NCI-H748 treated with DMSO at 0.1 percent for 48 hours (cell line): Measurements from ENCODE around the gene PALLD.

ENCODE experiments used
- DNase-seq: peaks from one replicate; lab custom pipeline; 2025; lab: John Stamatoyannopoulos, UW

The PALLD gene

DNA sequence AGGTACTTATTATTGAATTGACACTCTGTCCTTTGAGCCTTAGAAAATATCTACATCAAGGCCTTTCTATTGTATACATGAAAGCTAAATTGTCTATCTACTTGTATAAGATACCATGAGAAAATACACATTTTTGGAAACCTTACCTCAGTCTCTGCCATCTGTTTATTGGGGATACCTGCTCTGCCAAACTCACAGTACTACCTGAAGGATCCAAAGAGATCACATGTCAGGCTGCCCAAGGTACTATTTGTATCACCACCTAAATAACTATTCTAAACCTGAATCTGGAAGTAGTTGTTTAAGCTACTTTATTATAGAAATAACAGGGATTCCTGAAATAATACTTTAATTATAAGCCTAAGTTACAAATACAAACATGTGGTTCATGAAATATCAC lies 126.2 kb downstream of the PALLD start:
- no peak for DNase-seq

DNA sequence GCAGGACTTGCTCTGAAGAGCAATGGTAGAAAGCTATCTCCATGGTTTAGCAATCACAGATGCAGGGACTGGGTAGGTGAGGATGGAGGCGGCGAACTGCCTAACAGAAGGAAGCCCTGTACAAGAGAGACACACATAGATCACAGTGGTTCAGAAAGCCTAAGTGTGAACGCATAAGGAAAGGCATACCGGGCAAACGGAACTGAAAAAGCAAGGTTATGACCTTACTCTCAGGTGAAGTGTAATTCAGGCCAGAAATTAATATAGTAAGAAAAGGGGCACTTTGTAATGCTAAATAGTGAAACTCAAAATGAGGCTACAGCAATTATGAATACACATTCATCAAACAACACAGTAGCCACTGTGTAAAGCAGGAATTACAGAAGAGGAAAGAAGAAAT lies 126.6 kb downstream of the PALLD start:
- DNase-seq = no peak

DNA sequence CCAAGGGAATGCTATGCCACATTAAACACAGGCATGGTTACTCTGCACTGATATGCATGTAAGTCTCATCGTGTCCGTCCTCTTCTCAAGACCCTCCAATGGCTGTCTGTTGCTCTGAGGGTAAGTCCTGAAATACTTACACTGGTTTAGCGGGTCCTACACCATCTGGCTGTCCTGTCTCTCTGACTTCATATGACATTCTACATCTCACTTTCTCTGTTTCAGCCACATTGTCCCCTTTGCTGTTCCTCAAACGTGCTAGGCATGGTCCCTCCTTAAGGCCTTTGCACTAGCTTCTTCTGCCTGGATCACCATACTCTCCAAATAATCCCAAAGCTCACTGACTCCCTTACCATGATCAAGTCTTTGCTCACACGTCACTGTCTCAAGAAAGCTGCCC lies 131.4 kb downstream of the PALLD start:
- DNase-seq = no peak

DNA sequence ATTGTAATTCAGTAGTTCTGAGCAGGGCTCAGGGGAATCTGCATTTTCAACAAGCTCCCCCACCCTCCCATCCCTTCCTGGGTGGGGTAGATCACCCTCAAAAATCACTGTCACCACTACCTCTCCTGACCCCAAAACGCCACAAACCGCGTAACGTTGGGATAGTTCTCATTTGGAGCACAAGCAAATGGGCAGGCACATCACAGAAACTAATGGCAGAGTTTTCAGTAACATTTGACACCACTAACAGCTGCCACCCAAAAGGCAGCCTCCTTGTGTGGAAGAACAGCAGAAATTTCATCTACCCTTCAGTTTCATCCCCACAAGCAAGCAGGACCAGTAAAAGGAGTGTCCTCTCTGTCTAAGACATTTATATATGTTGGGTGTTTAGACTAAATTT lies 132.7 kb downstream of the PALLD start:
- DNase-seq = no peak

DNA sequence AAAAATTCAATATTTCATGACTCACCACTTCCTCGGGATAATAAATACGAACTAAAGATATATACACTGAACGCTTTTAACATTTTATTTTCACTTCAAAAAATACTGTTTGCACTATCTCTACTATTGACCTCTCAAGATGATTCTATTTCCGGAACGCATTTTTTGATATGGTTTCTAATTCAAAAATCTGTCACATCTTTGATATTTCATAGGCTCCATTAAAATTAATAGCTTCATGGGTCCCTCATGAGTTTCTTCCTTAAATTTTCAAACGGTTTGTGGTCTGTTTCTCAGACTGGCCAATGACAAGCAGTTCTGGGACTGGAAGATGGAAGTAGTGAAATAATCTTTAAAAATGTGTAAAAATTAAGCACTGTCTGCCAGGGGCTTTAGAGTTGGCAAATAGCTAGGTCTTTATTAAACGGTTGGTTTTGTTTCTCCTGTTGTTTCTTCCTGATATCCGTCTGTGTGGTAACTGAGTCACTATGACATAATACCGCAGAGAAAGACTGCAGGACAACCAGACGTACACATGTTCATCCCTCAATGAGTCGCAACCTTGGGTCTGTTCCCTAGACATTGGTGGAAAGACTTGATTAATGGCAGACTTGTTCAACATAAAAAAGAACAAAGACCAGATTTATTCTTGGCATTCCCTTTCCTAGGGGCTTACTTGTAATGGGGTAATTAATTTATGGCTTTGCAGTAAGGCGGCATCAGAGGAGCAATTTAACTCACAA lies 133.8 kb downstream of the PALLD start:
- no peak for DNase-seq

DNA sequence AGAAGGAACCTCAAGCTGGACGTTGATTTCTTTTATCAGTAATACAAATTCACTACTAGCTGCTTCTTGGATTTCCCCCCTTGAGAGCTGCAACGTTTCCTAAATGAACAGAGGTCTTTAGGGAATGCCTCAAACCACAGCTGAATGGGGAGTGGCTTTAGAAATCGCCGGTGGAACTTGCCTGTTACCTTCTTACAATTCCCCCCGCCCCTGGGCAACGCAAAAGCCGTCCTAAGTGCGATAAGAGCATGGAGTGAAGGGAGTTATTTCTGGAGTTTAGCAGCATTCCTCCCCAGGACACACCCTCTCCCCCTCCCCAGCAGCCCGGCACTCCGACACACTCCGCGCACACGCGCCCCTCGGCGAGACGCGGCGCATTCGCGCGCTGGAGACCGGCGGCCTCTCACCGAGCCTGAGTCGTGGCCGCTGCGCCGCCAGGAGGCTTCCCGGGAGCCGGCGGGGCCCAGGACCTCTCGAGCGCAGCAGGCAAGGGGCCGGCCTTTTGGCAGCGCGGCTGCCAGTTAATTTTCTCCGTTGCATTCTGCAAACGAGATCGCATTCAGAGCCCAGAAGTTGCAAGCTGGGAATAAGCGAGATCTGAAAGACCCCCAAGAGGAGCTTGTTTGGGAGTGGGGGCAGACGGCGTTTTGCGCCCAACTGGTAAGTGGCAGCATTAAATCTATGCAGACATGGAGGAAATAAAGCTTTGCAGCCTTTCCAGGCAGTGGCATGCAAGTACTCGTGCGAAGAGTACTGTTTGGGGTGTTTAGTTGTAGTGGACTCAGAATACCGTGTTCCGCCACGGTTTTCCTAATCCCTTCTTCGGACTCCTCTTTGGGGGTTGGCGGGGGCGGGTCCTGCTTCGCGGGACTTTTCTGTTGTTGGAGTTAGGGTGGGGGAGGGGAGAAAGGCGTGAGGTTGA lies 134.7 kb downstream of the PALLD start:
- no peak for DNase-seq

DNA sequence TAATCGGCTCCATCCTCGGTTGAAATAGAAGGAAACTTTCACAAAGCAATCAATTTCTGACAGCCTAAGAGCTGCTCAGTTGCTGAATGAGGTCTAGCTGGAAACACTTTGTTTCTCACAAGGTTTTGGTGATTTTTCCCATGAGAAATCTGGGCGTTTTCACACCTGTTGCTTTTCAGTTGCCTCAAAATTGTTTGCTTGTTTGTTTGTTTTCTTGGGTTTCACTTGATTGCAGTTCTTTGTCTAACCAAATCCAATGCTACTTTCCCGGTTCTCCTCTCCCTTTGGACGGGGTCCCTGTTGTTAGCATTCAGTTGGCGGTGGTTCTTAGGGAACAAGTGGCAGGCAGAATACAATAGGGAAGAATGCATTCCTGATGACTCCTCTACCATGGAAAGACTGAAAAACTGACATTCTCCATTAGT lies 135.5 kb downstream of the PALLD start:
- no peak for DNase-seq

DNA sequence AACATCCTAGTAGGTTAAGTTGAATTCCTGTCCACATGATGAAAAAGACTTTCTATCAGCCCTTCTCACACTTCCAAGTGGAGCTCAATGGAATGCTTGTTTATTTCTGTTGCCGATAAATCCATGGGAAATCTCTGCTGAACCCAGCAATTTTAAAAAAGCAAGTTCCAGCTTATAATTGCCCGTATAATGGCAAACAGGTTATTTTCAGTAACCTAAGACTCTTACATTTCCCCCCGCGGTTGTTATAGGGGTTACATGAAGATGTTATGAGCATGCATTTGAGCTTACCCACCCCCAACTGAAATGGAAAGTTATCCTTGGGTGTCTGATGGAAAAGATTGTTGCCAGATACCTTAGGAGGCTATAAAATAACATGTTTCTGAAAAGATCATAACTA lies 136.2 kb downstream of the PALLD start:
- DNase-seq = no peak

DNA sequence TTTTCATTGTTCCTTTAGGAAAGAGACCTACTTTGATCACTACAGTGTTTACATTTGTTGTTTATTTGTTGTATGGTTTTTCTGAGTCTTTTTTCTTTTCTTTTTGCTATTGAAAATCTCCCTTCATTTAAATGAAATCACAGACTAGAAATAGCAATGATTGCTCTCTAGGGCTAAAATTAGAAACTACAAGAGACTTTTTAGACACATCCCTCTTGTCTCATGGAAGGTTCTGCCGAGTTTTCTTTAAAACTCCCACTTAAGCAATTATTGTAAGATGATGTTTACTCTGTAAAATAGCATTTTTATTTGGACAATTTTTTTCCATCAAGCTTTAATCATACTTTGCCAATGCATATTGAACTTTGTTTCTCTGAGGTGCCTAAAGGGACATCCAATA lies 136.6 kb downstream of the PALLD start:
- no peak for DNase-seq

DNA sequence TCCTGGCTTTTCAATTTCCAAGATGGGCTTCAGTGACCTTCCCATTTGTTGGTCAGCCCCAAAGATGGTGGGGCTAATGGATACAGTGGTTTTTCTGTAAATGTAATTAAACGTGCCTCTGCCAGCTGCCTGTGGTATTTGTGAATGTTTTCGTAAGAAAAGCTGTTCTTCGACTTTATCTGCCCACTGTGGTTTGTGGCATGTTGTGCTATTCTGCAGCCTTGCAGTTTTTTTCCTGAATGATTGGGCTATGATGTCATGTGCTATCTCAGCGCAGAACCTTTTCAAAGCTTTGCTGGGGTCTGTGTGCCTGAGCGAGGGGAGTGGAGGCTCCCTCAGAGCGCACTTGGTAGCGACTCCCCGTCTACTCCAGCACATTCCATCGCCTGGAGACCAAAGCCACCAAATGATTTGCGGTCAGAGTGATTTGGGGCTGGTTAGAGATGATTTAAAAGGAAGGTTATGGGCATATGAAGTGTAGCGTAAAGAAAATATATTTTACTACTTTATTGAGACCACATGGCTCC lies 137.5 kb downstream of the PALLD start:
- no peak for DNase-seq

DNA sequence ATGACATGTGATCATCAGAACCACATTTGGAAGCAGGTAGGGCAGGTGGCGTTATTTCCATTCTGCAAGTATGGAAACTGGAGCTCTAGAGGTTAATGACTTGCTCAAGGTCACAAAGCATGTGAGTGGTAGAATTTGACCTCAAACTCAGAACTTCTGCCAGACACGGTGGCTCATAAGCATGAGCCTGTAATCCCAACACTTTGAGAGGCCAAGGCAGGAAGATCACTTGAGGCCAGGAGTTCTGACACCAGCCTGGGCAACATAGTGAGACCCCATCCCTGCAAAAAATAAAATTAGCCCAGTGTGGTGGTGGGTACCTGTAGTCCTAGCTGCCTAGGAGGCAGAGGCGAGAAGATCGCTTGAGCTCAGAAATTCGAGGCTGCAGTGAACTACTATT lies 139.2 kb downstream of the PALLD start:
- DNase-seq = no peak

DNA sequence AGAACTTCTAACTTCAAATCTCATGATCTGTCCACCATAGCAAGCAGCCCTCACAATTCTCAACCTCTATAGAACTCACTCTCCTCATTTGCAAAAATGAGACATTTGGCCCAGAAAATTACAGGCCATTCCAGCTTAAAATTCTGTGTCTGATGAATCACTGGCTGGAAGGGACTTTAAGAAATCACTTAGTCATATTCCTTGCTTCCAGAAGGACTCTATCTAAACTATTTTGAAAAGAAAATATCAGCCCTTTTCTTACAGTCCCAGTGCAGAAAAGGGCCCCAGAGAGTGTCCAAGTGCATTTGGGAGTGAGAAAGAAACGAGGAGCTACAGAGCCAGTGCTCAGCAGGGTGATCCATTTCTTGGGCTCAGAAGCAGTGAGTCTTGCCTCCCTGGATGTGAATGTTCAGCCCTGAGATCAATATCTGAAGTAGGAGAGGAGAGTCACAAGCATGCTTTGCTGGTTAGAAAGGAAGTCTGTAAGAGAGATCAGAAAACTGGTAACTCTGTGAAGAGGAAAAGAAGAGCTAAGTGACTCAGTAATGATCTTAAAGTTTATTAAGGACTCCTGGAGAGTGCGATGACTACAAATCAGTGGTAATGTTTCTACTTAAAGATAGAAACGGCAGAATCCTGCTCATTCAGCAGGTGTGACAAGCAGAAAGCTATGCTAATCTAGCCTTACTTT lies 139.8 kb downstream of the PALLD start:
- no peak for DNase-seq

DNA sequence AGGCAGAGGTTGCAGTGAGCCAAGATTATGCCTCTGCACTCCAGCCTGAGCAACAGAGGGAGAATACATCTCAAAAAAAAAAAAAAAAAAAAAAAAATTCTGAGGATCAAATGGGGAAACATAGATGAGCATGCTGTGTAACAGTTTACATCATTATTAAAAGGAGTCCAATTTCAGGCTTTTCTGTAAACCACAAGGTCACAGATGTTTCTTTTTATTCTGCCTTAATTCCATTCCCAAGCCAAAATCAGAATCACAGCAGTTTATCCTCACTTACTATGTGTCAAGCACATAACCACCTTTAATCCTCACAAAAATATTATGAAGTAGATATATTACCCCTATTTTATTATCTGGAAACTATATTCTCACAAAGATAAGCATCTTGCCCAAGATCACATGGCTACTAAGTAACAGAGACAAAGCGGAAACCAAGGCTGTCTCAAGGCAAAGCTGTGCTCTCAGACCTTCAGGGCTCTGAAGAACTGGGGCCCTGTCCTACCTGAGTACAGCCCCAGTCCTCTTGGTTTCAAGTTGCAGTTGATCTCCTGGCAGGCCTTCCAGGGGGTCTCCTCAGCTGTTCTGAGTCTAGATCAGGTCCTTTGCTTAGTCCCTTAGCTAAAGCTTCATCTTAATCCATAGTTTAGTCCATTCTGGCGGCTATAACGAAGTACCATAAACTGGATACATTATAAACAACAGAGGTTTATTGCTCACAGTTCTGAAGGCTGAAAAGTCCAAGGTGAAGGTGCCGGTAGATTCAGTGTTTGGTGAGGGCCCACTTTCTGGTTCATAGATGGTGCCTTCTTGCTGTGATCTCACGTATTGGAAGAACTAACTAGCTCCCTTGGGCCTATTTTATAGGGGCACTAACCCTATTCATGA lies 141.3 kb downstream of the PALLD start:
- no peak for DNase-seq

DNA sequence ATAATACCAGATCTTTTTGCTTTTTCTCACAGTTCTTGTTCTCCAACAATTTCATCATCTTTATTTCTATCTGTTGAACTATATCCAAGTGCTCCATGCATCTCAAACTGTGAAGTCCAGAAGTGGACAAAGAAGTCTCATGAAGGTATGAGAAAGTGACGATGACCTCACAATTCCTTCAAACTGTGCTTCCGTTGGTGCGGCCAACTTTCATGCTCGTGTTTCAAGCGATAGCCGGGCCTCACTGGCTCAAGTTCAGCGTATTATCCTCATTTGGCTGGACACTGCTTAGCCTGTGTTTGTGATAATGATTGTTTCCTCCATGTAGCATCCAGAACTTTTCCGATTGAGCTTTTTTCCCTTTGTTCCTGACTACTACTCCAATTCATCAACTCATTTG lies 143.1 kb downstream of the PALLD start:
- DNase-seq = no peak

DNA sequence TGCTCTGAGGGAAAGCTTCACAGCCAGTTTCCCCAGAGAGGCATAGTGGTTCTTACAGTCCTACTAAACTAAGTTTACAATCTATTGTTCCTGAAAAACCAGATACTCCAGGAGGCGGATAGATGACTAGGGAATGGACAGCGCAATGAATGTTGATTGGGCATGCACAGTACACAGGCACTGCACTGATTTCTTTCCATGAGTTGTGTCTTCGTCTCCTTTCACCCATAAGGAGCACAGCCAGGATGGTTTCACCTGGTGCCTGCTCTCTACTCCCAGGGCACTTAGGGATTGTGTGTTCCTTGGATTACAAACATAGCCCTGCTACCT lies 144.9 kb downstream of the PALLD start:
- no peak for DNase-seq

DNA sequence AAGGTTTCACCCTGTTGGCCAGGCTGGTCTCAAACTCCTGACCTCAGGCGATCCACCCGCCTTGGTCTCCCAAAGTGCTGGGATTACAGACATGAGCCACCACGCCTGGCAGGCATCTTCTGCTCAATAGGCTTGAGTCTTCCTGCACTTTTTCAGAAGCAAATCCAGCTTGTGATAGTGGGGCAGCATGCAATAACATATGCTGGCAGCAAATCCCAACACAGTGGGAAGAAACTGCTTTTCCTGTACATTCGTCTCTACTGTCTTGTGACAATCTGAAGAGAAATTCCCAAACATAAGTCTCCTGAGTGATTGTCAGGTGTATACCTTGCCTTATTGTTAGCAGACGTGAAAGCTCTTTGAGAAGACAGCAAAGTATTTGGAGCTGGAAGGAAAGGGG lies 145.7 kb downstream of the PALLD start:
- no peak for DNase-seq

DNA sequence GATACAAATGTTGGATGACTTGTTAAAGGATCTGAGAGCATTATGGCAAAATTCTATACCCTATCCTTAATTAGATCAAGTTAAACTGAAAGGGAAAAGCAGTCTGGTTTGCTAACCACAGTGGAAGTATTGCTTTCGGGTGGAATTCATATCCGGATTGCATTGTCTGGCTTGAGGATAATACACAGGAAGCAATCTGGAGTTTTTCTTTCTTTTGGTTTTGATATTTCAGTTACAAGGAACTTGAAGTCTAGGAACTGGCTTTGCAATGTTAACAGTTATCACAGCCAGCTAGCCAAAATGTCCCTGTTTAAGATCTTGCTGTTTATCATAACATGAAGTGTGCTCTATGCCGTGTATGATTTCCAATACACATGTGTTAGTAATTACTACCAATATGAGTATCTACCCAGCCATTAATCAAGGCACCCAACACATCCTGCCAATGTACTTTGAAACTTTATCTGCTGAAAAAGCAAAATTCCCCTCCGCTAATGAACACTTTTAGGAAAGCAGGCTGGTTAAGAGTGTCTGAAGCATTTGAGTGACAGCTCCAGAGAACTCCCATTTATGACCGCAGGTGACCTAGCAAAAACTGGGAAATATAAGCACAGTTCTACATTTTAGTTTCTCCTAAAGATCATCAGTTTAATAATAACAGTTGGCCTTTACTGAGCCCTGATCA lies 146.4 kb downstream of the PALLD start:
- no peak for DNase-seq

DNA sequence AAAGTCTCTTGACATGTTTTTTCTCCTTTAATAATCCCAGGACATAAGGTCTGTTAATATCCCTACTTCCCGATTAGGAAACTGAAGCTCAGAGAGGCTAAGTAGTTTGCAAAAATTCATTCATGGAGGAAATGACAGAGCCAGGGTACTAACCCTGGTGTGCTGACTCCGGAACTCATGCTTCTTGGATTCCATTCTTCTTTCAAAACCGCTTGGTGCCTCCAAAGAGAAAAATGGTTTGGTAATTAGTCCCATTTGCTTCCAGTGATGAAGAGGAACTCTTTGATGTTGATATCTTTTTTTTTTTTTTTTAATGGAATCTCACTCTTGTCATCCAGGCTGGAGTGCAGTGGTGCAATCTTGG lies 146.9 kb downstream of the PALLD start:
- DNase-seq = no peak

DNA sequence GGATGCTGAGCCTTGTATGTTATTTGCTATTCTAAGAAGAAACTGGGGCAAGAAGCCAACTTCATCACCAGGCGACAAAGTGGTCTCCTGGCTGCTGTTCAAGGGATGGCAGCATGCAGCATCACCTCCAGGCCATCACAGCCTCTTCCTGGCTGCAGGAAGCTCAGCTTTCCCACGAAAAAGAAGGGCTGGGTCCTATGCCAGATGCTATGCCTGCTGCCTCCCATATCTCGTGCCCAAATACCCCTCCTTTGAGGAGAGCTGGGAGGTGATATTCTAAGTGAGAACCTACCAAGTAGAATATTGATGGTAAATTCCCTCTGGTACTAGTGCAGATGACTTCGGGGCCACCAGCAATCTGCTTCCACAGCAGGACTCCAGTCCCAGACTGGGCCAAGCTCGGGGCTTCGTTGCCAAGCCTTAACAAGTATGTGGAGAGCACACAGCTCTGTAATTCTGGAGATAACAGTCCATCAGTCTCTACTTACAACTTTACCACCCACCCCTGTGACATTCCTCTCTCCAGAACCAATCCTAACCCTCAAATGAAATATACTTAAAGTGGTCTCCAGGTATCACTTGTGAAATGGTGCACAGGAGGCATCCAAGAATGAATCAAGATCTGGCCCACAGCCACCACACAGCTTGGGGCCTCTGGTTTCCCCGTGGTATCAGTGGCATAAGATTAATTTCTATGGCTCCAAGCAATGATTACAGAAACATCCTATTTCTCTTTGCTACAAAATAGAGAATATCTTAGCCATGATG lies 149.3 kb downstream of the PALLD start:
- no peak for DNase-seq

DNA sequence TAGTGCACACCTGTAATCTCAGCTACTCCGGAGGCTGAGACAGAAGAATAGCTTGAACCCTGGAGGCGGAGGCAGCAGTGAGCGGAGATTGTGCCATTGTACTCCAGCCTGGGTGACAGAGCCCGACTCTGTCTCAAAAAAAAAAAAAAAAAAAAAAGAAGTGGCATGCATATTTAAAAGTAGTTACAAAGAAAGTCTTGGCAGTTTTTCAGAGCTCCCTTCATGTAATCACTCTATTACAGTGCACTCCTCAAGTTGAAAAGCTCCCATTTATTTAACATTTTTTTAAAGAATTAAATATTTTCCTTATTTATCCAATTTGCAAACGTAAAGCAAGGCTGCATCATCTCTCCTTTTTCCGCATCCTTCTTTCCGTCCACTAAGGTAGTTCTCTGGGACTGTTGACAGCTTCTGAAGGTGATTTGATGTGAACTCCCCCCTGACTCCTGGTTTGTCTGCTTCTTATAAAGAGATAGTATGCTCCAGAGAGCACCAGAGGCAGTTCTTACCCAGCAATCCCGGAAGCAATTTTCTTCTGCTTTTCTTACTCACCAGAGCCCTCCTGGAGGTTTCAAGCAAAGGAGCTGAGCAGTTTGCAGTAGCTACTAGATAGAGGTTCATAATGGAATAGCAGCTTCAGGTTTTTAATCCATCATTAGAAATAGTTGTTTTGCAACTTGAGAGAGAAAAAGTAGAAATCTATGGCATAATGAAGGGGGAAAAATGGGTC lies 151.0 kb downstream of the PALLD start:
- DNase-seq = no peak
